Heart right ventricle (tissue), 16 donors: Measurements from ENCODE around the gene GNG2. TPM values are rescaled to one million over a fixed set of nuclear protein-coding genes. Genes with fewer than 3 reads are reported as not detected.

Source experiments
- ATAC-seq, 8 donors: fragments of 200-7000 bp; cut with Tn5 transposase; one replicate each; pipeline ENCODE4 v1.9.1; 2020; ENCODE audit warnings: mild to moderate bottlenecking in 8 of 8, moderate library complexity in 8 of 8, moderate number of reproducible peaks in 1 of 8
- DNase-seq, 2 donors: peaks; one replicate each; pipeline ENCODE4 v3.0.0-alpha.2; 2020
- H3K27ac ChIP-seq, 10 donors: fragments of 200-600 bp; sonication (generic) in 2 of 10; one replicate each; pipeline versions ENCODE4 v1.5.0 to v1.8.0; 2020 to 2022; ENCODE audit warnings: mild to moderate bottlenecking in 3 of 10
- H3K27me3 ChIP-seq, 7 donors: fragments of 200-600 bp; one replicate each; pipeline ENCODE4 v1.8.0; 2021 to 2022; ENCODE audit warnings: mild to moderate bottlenecking in 2 of 7
- H3K36me3 ChIP-seq, 9 donors: fragments of 200-600 bp; sonication (generic) in 1 of 9; one replicate each; pipeline versions ENCODE4 v1.5.0 to v1.8.0; 2020 to 2022; ENCODE audit warnings: mild to moderate bottlenecking in 2 of 9
- H3K4me1 ChIP-seq, 9 donors: fragments of 200-600 bp; sonication (generic) in 1 of 9; one replicate each; pipeline versions ENCODE4 v1.5.0 to v1.8.0; 2020 to 2022; ENCODE audit warnings: mild to moderate bottlenecking in 4 of 9
- H3K4me3 ChIP-seq, 10 donors: fragments of 200-600 bp; sonication (generic) in 2 of 10; one replicate each; pipeline versions ENCODE4 v1.5.0 to v1.8.0; 2020 to 2022; ENCODE audit warnings: mild to moderate bottlenecking in 7 of 10, moderate library complexity in 2 of 10
- H3K9me3 ChIP-seq, 11 donors: fragments of 200-600 bp in 10 of 11; sonication (generic) in 2 of 11; one replicate each; pipeline versions ENCODE4 v1.5.0 to v1.8.0; 2013 to 2022; ENCODE audit warnings: mild to moderate bottlenecking in 2 of 11, control low read depth in 1 of 11, moderate library complexity in 1 of 11
- CTCF ChIP-seq, 9 donors: fragments of 200-600 bp; sonication (generic) in 2 of 9; IDR thresholded peaks; one replicate each; pipeline versions ENCODE4 v1.5.0 to v1.8.0; 2021 to 2022; ENCODE audit warnings: antibody characterized with exemption in 9 of 9, mild to moderate bottlenecking in 5 of 9, moderate library complexity in 1 of 9
- WGBS, 2 donors: extraction: QIAGEN DNeasy Blood & Tissue Kit; methylation state at CpG; one replicate each; pipeline ENCODE4 v1.1.7; 2013; ENCODE audit warnings: inconsistent platforms in 1 of 2; 5-methylcytosine and 5-hydroxymethylcytosine counted together
- intact Hi-C, 10 donors: fragments of 100-400 bp; cut with DNase I; formaldehyde crosslinking; loops; one replicate each; pipeline versions ENCODE4 v1.11.1 to v1.14.2; 2022
- polyA plus RNA-seq, 2 donors: library from polyadenylated mRNA; stranded (reverse); fragments of 200-250 nt; gene quantifications; one replicate each; pipeline ENCODE4 v1.2.3, GENCODE V29; 2013
- total RNA-seq, 10 donors: library from RNA; stranded (reverse); fragmentation: NEBNext Ultra II Directional in 3 of 10; extraction: Animal tissue kit (Norgen Biotek cat#: 25700) in 3 of 10; gene quantifications; one replicate each; pipeline versions ENCODE4 v1.2.1 to v1.2.4, GENCODE V29; 2021 to 2023
- donor health status: Arrhythmogenic right ventricular cardiomyopathy.
- donor health status: ischemic (EF 13 %, LVEDD 7.1; RV severe dilation, severe dysfunction).
- donor health status: healthy with polysubstance abuse.
- donor health status: DM: no; HTN: yes; CAD: no.
- donor health status: DM: no; HTN: no; CAD: no.
- donor health status: ischemic (EF 25% LVEDD 6.9; RV normal size, moderate dysfunction).
- donor health status: ischemic (EF 25% LVEDD 5.7; RV mildly dilated, moderate dysfunction).
- donor health status: healthy.
- donor health status: DM: yes; HTN: yes; CAD: no.
- donor health status: Ischemic cardiomyopathy.
- donor health status: ischemic (EF 35%, LVEDD 5.7; RV mildly dilated, moderate dysfunction).
- donor health status: nonischemic (EF 11% LVEDD 7.7; RV severe dilation, severe dysfunction).
- donor health status: DM: yes; HTN: yes; CAD: no.
- donor health status: PGD.
- donor health status: ischemic (EF 29% LVEDD 5.4; RV normal size, mild dysfunction).
- donor health status: nonischemic (EF 23%, LVEDD 6.1; RV moderate dilation, normal function).

GNG2 gene
- total and polyA plus RNA-seq, 12 donors: 3.6 to 20.6 (median 7.2) TPM

GRCh38 chr14:52006361-52006760 lies 145.9 kb downstream of the GNG2 start:
- no peak for TF ChIP-seq CTCF (IDR thresholded peaks at IDR 0.05)
- H3K36me3 ChIP-seq: peaks cover 0 to 100% (median 67%) of the 10 kb centered on the region in 9 donors
- H3K9me3 ChIP-seq: no peaks in the 10 kb centered on the region
- 60 to 70% methylated on average over 3 of the region's 3 CpGs for WGBS, 2 donors
- ATAC-seq (no peak), DNase-seq (no peak)
- intact Hi-C loops: no loop called here
- H3K4me1 ChIP-seq: peaks cover 2 to 61% (median 25%) of the 10 kb centered on the region in 9 donors
- no peak overlapping the region for H3K4me3 ChIP-seq
- H3K27me3 ChIP-seq: no peaks in the 10 kb centered on the region
- peak overlapping the region in 1 of 10 donors; percentile 2 for H3K27ac ChIP-seq

- Histone ChIP-seq H3K27me3 (no peaks in the 10 kb centered on the region), H3K9me3 (no peaks in the 10 kb centered on the region), H3K27ac (peak overlapping the region in 1 of 10 donors; percentile 2), H3K36me3 (peaks cover 0 to 100% (median 64%) of the 10 kb centered on the region in 9 donors), H3K4me1 (peaks cover 4 to 62% (median 30%) of the 10 kb centered on the region in 9 donors), H3K4me3 (no peak overlapping the region)
- intact Hi-C loops: no loop called here
- no peak for TF ChIP-seq CTCF (IDR thresholded peaks at IDR 0.05)
- DNase-seq (no peak), ATAC-seq (no peak)
- WGBS, 2 donors: 84 to 91% methylated on average over 1 of the region's 1 CpG
Observed at GRCh38 chr14:52007211-52007610, 146.8 kb downstream of the GNG2 start.

- H3K4me1 ChIP-seq: peaks cover 4 to 62% (median 31%) of the 10 kb centered on the region in 9 donors
- no peak overlapping the region for H3K4me3 ChIP-seq
- TF ChIP-seq CTCF (IDR thresholded peaks at IDR 0.05): no peak
- peak overlapping the region in 2 of 10 donors; percentile 8 to 11 for H3K27ac ChIP-seq
- no peaks in the 10 kb centered on the region for H3K27me3 ChIP-seq
- intact Hi-C loops: no loop called here
- no peak for DNase-seq
- 85 to 87% methylated on average over 1 of the region's 1 CpG for WGBS, 2 donors
- no peak for ATAC-seq
- H3K36me3 ChIP-seq: peaks cover 0 to 98% (median 62%) of the 10 kb centered on the region in 9 donors
- H3K9me3 ChIP-seq: no peaks in the 10 kb centered on the region
Observed at GRCh38 chr14:52007637-52008036, 147.2 kb downstream of the GNG2 start.

- no peak overlapping the region for H3K4me3 ChIP-seq
- no peaks in the 10 kb centered on the region for H3K27me3 ChIP-seq
- no peak for TF ChIP-seq CTCF (IDR thresholded peaks at IDR 0.05)
- no peaks in the 10 kb centered on the region for H3K9me3 ChIP-seq
- H3K36me3 ChIP-seq: peaks cover 0 to 95% (median 62%) of the 10 kb centered on the region in 9 donors
- intact Hi-C loops: no loop called here
- WGBS, 2 donors: 92 to 94% methylated on average over 4 of the region's 4 CpGs
- H3K4me1 ChIP-seq: peaks cover 4 to 62% (median 31%) of the 10 kb centered on the region in 9 donors
- DNase-seq: no peak
- peak overlapping the region in 2 of 10 donors; percentile 8 to 11 for H3K27ac ChIP-seq
- ATAC-seq: no peak
Observed at GRCh38 chr14:52008136-52008535, 147.7 kb downstream of the GNG2 start.
